NCI-H524 treated with DMSO at 0.1 percent for 48 hours (cell line): ENCODE data around the gene RBCK1.
"Not testable (repeated sequence)": the region's sequence is repeated elsewhere in the genome, so short reads cannot be mapped to it uniquely, and the experiment has no call there.

ENCODE experiments used
- DNase-seq: peaks from one replicate; lab custom pipeline; 2025; lab: John Stamatoyannopoulos, UW

RBCK1 gene

GRCh38 chr20:376089-376488 lies 32.0 kb upstream of the RBCK1 start:
- no peak for DNase-seq

GRCh38 chr20:376750-377149 lies 31.3 kb upstream of the RBCK1 start:
- no peak for DNase-seq

GRCh38 chr20:377578-377977 lies 30.5 kb upstream of the RBCK1 start:
- DNase-seq = not testable (repeated sequence)

- DNase-seq = no peak
Measured at GRCh38 chr20:378961-379336, 29.1 kb upstream of the RBCK1 start.

- no peak for DNase-seq
Measured at GRCh38 chr20:380763-381580, 27.1 kb upstream of the RBCK1 start.

- DNase-seq = peak; percentile 48
Measured at GRCh38 chr20:381581-382290, 26.4 kb upstream of the RBCK1 start.

GRCh38 chr20:382291-383115 lies 25.6 kb upstream of the RBCK1 start:
- DNase-seq = no peak

GRCh38 chr20:383889-384288 lies 24.2 kb upstream of the RBCK1 start:
- DNase-seq = no peak

- no peak for DNase-seq
Measured at GRCh38 chr20:384723-385122, 23.4 kb upstream of the RBCK1 start.

- no peak for DNase-seq
Measured at GRCh38 chr20:385448-385847, 22.7 kb upstream of the RBCK1 start.

GRCh38 chr20:386634-387033 lies 21.5 kb upstream of the RBCK1 start:
- not testable (repeated sequence) for DNase-seq

GRCh38 chr20:387520-387919 lies 20.6 kb upstream of the RBCK1 start:
- no peak for DNase-seq

- DNase-seq = no peak
Measured at GRCh38 chr20:388034-388994, 19.8 kb upstream of the RBCK1 start.

- no peak for DNase-seq
Measured at GRCh38 chr20:389220-389619, 18.9 kb upstream of the RBCK1 start.

- no peak for DNase-seq
Measured at GRCh38 chr20:391041-391711, 16.9 kb upstream of the RBCK1 start.

- not testable (repeated sequence) for DNase-seq
Measured at GRCh38 chr20:393296-393695, 14.8 kb upstream of the RBCK1 start.

GRCh38 chr20:396252-396618 lies 11.9 kb upstream of the RBCK1 start:
- no peak for DNase-seq

- no peak for DNase-seq
Measured at GRCh38 chr20:396619-397431, 11.3 kb upstream of the RBCK1 start.

GRCh38 chr20:397432-398237 lies 10.5 kb upstream of the RBCK1 start:
- no peak for DNase-seq
